ENCODE measurements around the gene CABLES2.

CABLES2 gene

GRCh38 chr20:62416651-62417637, 9.9 kb upstream of the CABLES2 start:
- no peaks in the 10 kb centered on the region for H3K4me1 Mint-ChIP-seq (ENCODE audit: low read depth)
- H3K4me3 Mint-ChIP-seq = no peak overlapping the region
- H3K9me3 Mint-ChIP-seq = no peaks in the 10 kb centered on the region
- no peaks in the 10 kb centered on the region for H3K36me3 Mint-ChIP-seq (ENCODE audit: low read depth)
- H3K27me3 Mint-ChIP-seq (ENCODE audit: low read depth) = no peaks in the 10 kb centered on the region
- no peak overlapping the region for H3K27ac Mint-ChIP-seq

GRCh38 chr20:62415354-62416111, 8.4 kb upstream of the CABLES2 start:
- no peaks in the 10 kb centered on the region for H3K27me3 Mint-ChIP-seq (ENCODE audit: low read depth)
- H3K36me3 Mint-ChIP-seq (ENCODE audit: low read depth) = no peaks in the 10 kb centered on the region
- no peaks in the 10 kb centered on the region for H3K4me1 Mint-ChIP-seq (ENCODE audit: low read depth)
- no peak overlapping the region for H3K4me3 Mint-ChIP-seq
- no peak overlapping the region for H3K27ac Mint-ChIP-seq
- no peaks in the 10 kb centered on the region for H3K9me3 Mint-ChIP-seq

DNA sequence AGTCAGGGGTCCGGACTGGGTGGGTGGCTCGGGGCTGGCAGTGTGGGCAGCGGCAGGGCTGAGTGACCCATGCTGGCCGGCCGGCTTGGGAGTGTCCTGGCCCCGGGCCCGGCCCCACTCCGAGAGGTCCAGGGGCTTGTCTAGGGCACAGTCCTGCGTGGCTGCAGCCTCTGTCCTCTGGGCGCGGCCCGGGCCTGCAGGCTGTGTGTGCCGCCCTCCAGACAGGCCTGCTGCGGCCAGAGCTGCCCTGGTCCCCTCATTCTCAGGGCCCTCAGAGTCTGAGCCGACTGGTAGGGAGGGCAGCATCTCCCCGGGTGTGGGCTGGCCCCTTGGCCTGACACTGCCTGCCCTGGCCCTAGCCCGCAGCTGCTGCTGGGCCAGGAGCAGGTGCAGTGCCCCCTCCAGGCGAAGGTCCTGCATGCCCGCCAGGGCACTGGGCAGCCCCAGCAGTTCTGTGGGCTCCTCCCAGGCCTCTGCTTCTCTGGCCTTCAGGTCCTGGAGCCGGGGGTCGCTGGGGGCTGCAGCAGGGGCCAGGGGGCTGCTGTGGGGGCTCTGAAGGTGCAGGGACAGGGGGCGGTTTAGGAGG, 6.9 kb upstream of the CABLES2 start:
- Mint-ChIP-seq H3K4me3 (no peak overlapping the region), H3K36me3 (ENCODE audit: low read depth) (no peaks in the 10 kb centered on the region), H3K27ac (no peak overlapping the region), H3K27me3 (ENCODE audit: low read depth) (no peaks in the 10 kb centered on the region), H3K9me3 (no peaks in the 10 kb centered on the region), H3K4me1 (ENCODE audit: low read depth) (peaks cover 1% of the 10 kb centered on the region)

- Mint-ChIP-seq H3K27ac (no peak overlapping the region), H3K9me3 (no peaks in the 10 kb centered on the region), H3K4me3 (no peak overlapping the region), H3K27me3 (ENCODE audit: low read depth) (no peaks in the 10 kb centered on the region), H3K36me3 (ENCODE audit: low read depth) (no peaks in the 10 kb centered on the region), H3K4me1 (ENCODE audit: low read depth) (peaks cover 1% of the 10 kb centered on the region)
Measured at GRCh38 chr20:62413025-62413570, 6.0 kb upstream of the CABLES2 start.

DNA sequence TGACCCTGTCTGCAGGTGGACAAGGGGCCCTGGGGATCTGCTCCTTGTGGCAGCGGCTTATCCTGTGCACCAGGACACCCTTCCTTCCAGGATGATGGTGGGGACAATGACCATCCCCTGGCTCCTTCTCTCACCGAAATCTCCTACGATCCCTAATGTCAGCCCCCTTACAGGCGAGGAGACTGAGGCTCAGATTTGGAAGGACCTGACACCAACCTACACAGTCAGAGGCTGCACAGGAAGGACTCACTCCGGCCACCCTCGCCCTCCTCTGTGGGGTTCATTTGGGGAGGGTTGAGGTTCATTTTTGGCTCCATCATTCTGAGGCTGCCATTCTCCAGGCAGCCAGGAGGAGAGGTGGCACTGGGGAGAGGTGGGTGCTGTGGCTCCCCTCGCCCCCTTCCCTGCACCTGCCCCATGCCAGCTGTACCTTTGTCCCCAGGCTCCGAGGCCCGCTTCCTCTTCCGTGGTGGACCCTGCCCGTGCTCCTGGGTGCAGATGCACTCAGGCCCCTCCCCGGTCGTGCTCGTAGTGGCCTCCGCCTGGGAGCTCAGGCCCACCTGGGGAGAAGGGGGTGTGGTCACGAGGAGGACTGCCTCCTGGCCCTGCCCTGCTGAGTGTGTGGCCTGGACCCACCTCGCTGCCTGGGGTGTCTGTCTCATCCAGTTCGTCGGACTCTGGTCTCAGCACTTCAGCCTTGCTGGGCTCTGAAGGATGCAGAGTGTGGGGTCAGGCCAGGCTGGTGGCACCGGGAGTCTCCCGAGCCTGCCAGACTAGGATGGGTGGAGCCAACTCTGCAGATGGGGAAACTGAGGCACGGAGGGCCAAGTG, 5.3 kb upstream of the CABLES2 start:
- Mint-ChIP-seq H3K36me3 (ENCODE audit: low read depth) (no peaks in the 10 kb centered on the region), H3K4me3 (no peak overlapping the region), H3K27ac (no peak overlapping the region), H3K27me3 (ENCODE audit: low read depth) (no peaks in the 10 kb centered on the region), H3K4me1 (ENCODE audit: low read depth) (peaks cover 4% of the 10 kb centered on the region), H3K9me3 (no peaks in the 10 kb centered on the region)

DNA sequence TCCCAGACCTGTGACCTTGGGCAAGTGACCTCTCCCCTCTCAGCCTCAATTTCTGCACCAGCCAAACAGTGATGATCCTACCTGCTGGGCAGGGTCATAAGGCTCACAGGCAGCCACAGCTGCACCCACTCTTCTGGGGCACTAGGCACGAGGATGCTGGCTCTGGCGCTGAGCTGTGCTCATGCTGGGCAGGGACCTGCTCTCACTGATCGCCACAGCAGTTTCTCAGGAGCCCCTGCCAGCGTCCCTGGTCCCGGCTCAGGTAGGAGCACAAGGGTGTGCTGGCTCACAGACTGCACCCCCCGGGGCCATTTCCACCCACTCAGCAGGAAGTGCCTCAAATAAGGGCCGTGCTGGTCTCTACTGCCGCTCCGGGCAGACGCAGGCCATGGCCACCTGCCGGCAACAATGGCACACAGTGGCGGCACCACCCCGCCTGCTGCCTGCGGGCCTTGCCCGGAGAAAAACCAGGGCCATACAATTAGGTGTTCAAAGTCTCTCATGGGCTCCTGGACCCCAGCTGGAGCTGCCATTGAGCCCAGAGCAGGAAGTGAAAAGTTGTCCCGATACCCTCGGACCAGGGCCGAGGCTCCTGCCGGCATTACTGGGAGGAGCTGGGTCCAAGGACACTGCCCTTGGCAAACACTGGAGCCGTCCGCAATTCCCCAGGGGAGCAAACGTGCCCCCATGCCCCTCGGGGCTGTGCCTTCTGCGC, 4.6 kb upstream of the CABLES2 start:
- no peaks in the 10 kb centered on the region for H3K36me3 Mint-ChIP-seq (ENCODE audit: low read depth)
- no peak overlapping the region for H3K4me3 Mint-ChIP-seq
- H3K27ac Mint-ChIP-seq = no peak overlapping the region
- peaks cover 4% of the 10 kb centered on the region for H3K4me1 Mint-ChIP-seq (ENCODE audit: low read depth)
- H3K27me3 Mint-ChIP-seq (ENCODE audit: low read depth) = no peaks in the 10 kb centered on the region
- H3K9me3 Mint-ChIP-seq = no peaks in the 10 kb centered on the region

GRCh38 chr20:62410746-62411478, 3.8 kb upstream of the CABLES2 start:
- H3K4me3 Mint-ChIP-seq = no peak overlapping the region
- no peaks in the 10 kb centered on the region for H3K27me3 Mint-ChIP-seq (ENCODE audit: low read depth)
- H3K27ac Mint-ChIP-seq = no peak overlapping the region
- peaks cover 6% of the 10 kb centered on the region for H3K4me1 Mint-ChIP-seq (ENCODE audit: low read depth)
- H3K36me3 Mint-ChIP-seq (ENCODE audit: low read depth) = no peaks in the 10 kb centered on the region
- no peaks in the 10 kb centered on the region for H3K9me3 Mint-ChIP-seq

- Mint-ChIP-seq H3K9me3 (no peaks in the 10 kb centered on the region), H3K4me1 (ENCODE audit: low read depth) (peaks cover 12% of the 10 kb centered on the region), H3K27ac (no peak overlapping the region), H3K27me3 (ENCODE audit: low read depth) (no peaks in the 10 kb centered on the region), H3K4me3 (no peak overlapping the region), H3K36me3 (ENCODE audit: low read depth) (no peaks in the 10 kb centered on the region)
Measured at GRCh38 chr20:62409931-62410745, 3.1 kb upstream of the CABLES2 start.

DNA sequence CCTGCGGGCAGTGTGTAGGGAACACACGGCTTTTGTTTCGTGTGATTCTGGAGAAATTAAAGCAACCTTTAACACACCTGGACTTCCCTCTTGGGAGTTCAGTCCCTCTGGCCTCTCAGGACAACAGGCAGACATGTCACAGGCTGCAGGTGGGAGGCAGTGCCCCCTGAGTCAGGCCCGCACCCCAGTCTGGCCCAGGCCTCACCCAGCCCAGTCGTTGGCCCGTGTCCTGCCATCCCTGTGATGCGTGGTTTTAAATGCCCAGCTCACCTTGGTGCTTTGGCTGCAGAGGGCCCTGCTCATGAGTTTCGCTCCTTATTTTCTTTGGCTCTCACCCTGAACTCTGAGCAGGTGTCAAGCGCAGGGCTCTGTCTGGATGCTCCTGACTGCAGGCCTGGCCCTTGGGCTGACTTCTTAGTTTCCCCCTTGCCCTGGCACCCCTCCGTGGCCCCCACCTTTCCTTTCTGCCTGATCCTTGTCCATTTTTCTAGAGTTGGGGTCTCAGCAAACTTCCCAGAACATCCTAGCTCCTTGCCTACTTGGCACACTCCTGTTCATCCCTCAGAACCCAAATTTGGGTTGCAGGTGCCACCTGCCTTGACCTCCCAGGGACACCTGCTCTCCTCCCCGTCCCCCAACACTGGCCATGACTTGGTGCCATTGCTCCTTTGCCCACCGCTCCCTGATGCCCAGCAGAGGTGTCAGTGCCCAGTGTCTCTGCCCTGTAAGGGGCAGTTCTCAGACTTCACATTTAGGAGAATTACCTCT, 2.2 kb upstream of the CABLES2 start:
- no peak overlapping the region for H3K27ac Mint-ChIP-seq
- H3K36me3 Mint-ChIP-seq (ENCODE audit: low read depth) = no peaks in the 10 kb centered on the region
- H3K4me3 Mint-ChIP-seq = no peak overlapping the region
- H3K9me3 Mint-ChIP-seq = no peaks in the 10 kb centered on the region
- no peaks in the 10 kb centered on the region for H3K27me3 Mint-ChIP-seq (ENCODE audit: low read depth)
- H3K4me1 Mint-ChIP-seq (ENCODE audit: low read depth) = peaks cover 13% of the 10 kb centered on the region

DNA sequence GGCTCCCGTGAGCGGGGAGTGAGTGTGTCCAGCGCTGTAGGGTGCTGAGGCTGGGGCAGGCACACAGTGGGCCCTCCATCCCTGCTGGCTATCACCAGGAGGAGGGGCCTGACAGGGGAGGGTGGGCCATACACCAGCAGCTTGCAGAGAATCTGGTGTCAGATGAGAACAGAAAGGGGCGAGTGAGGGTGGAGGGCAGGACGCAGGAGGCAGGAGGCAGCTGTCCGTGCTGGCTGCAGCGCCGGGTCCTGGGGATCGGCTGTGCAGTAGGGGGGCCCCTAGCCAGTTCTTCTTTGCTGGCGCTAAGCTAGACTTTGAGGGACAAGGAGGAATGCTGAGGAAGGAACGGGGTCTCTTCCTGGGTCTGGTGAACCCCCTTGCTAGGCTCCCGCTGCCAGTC, 1.6 kb upstream of the CABLES2 start:
- H3K36me3 Mint-ChIP-seq (ENCODE audit: low read depth) = no peaks in the 10 kb centered on the region
- H3K4me1 Mint-ChIP-seq (ENCODE audit: low read depth) = peaks cover 15% of the 10 kb centered on the region

GRCh38 chr20:62408055-62408454, 970 bp upstream of the CABLES2 start:
- H3K4me3 Mint-ChIP-seq = no peak overlapping the region
- H3K4me1 Mint-ChIP-seq (ENCODE audit: low read depth) = peaks cover 17% of the 10 kb centered on the region
- no peaks in the 10 kb centered on the region for H3K9me3 Mint-ChIP-seq
- no peaks in the 10 kb centered on the region for H3K27me3 Mint-ChIP-seq (ENCODE audit: low read depth)
- no peak overlapping the region for H3K27ac Mint-ChIP-seq
- no peaks in the 10 kb centered on the region for H3K36me3 Mint-ChIP-seq (ENCODE audit: low read depth)

More for the DNA sequence above, 1.6 kb upstream of the CABLES2 start:
- no peaks in the 10 kb centered on the region for H3K9me3 Mint-ChIP-seq
- H3K27me3 Mint-ChIP-seq (ENCODE audit: low read depth) = no peaks in the 10 kb centered on the region
- no peak overlapping the region for H3K27ac Mint-ChIP-seq
- H3K4me3 Mint-ChIP-seq = no peak overlapping the region
